Heart left ventricle (tissue), 13 donors: Measurements from ENCODE around the gene KRTAP24-1.

ENCODE experiments used
- CTCF ChIP-seq, 12 donors: fragments of 200-600 bp; sonication (generic) in 4 of 12; IDR thresholded peaks; one replicate each; pipeline versions ENCODE4 v1.5.0 to v1.8.0; 2018 to 2022; ENCODE audit warnings: antibody characterized with exemption in 12 of 12, mild to moderate bottlenecking in 5 of 12
- POLR2A ChIP-seq, 2 donors: fragments of 450-650 bp; IDR thresholded peaks; one replicate each; pipeline ENCODE4 v1.6.1; 2017; ENCODE audit warnings: antibody characterized with exemption in 2 of 2, mild to moderate bottlenecking in 2 of 2, moderate library complexity in 2 of 2
- donor health status: ischemic (EF 13 %, LVEDD 7.1; RV severe dilation, severe dysfunction).
- donor health status: DM: no; HTN: yes; CAD: no.
- donor health status: DM: no; HTN: no; CAD: no.
- donor health status: ischemic (EF 25% LVEDD 6.9; RV normal size, moderate dysfunction).
- donor health status: ischemic (EF 25% LVEDD 5.7; RV mildly dilated, moderate dysfunction).
- donor health status: ischemic (EF 35%, LVEDD 5.7; RV mildly dilated, moderate dysfunction).
- donor health status: nonischemic (EF 11% LVEDD 7.7; RV severe dilation, severe dysfunction).
- donor health status: DM: yes; HTN: yes; CAD: no.
- donor health status: PGD.
- donor health status: ischemic (EF 29% LVEDD 5.4; RV normal size, mild dysfunction).
- donor health status: nonischemic (EF 23%, LVEDD 6.1; RV moderate dilation, normal function).

GRCh38 chr21:30255679-30256078 is 27.1 kb downstream of the KRTAP24-1 start:
- TF ChIP-seq CTCF (IDR thresholded peaks at IDR 0.05): no peak
- TF ChIP-seq POLR2A (IDR thresholded peaks at IDR 0.05): no peak
